GM12875 (cell line): Measurements from ENCODE around the gene ADGRV1.

ENCODE experiments used
- H3K4me3 ChIP-seq: one replicate; pipeline ENCODE4 v1.5.1; 2011; ENCODE audit warnings: low read depth, low read length, control low read depth
- TF ChIP-seq, protein P1 (sequence below): IDR thresholded peaks from 2 replicates; pipeline ENCODE4 v1.5.1; 2011; ENCODE audit warnings: low read depth, mild to moderate bottlenecking, control low read depth, inconsistent platforms, low read length, moderate library complexity, borderline replicate concordance; ENCODE audit not compliant: insufficient read depth

ADGRV1 gene

DNA sequence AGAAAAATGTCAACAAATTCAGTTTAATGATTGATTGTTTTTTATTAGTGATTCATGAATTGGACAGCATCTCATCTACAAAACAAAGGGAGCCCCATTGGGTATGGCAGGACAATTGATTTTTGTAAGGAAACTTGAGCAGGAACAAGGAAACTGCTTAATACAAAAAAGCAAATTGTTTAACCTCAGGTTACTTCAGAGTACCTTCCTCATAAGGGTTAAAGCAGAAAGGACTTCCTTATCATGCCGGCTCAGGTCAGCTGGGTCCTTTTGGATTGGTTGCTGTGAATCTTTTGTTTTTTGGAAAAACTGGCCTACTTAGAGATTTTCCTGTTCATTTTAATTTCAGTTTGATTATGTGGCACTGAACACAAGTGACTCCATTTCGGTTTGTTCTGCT, 612.7 kb downstream of the ADGRV1 start:
- TF ChIP-seq, protein P1, sequence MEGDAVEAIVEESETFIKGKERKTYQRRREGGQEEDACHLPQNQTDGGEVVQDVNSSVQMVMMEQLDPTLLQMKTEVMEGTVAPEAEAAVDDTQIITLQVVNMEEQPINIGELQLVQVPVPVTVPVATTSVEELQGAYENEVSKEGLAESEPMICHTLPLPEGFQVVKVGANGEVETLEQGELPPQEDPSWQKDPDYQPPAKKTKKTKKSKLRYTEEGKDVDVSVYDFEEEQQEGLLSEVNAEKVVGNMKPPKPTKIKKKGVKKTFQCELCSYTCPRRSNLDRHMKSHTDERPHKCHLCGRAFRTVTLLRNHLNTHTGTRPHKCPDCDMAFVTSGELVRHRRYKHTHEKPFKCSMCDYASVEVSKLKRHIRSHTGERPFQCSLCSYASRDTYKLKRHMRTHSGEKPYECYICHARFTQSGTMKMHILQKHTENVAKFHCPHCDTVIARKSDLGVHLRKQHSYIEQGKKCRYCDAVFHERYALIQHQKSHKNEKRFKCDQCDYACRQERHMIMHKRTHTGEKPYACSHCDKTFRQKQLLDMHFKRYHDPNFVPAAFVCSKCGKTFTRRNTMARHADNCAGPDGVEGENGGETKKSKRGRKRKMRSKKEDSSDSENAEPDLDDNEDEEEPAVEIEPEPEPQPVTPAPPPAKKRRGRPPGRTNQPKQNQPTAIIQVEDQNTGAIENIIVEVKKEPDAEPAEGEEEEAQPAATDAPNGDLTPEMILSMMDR = no peak
- H3K4me3 ChIP-seq = no peak overlapping the region

DNA sequence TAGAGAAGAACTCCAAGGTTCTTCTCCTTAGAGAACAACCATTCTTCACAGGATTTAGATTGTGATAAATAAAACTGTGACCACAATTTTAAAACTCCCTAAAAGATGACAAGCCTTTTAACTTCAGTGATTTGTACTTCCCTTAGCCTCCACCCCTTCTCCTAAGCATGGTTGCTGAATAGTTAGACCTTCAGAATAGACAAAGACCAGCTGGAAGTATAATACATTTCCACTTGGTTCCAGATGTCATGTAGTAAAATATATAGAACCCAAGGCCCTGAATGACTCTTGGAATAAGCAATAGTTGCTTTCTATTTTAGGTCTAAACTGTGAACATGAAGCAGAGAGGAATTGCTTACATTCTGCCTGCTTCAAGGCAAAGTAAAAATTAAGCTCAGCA, 615.8 kb downstream of the ADGRV1 start:
- TF ChIP-seq, protein P1 = no peak
- H3K4me3 ChIP-seq = no peak overlapping the region

DNA sequence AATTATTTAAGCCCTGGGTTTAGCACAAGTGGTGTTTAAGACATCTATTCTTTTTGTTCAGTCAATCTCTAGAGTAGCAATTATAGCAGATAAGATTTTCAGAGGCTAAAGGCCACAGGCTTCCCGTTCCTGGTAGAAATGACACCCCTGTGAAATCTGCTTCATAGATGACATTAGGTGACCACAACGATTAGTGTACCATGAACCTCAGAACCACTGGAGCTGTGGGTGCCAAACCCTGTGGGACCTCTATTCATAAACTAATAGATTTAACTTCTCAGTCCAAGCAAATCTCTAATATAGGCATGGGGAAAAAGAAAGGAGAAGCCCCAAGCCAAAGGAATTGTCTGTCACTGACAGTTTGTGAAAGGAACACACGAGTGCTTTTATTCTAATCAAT, 617.1 kb downstream of the ADGRV1 start:
- no peak overlapping the region for H3K4me3 ChIP-seq
- TF ChIP-seq, protein P1 = no peak

DNA sequence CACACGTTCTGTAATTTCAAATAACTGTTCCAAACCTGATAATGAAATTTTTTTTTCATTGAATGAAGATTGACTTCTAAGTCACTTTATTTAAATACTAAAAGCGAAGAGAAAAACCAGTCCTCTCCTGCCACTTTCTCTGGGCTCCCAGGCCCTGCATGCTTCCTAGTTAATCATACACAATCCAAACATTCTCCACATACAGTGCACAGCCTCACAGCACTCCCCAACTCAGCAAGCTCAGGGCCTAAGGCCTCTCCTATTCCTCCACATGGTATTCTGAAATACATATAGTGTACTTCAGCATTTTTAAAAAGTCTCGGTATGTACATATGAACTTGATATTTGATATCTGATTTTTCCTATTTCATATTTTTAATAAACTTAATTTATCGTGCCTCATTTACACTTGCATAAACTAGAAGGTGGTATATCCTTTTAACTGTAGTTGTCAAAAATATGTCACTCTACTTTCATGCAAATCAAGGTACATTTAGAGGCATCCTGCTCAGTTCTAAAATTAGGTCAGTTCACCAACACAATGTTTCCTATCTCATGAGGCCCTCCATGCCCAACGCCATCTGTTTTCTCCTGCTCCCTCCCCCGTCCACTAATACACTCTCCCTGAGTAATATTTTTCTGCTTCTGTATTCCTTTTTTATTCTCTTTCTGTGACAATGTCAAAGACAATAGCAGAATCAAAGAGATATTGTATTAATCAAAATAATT, 617.9 kb downstream of the ADGRV1 start:
- TF ChIP-seq, protein P1 = no peak
- no peak overlapping the region for H3K4me3 ChIP-seq

DNA sequence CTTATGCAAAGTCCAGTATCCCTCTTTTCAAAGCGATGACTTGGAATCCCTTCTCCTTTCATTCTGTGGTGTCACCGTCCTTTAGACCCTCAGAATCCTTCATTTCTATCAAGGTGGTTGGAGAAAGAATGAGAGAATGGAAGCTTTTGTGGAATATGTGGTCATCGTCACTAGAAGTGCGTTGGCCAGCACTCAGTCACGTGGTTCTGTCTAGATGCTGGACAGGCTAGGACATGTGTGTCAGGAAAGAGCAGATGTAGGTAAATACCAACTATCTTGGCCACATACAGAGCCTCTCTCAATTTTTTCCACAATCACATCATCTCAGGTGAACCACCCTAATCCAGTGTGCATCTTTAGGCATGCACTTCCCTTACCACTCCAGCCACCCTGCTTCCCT, 618.5 kb downstream of the ADGRV1 start:
- TF ChIP-seq, protein P1 = no peak
- H3K4me3 ChIP-seq = no peak overlapping the region

DNA sequence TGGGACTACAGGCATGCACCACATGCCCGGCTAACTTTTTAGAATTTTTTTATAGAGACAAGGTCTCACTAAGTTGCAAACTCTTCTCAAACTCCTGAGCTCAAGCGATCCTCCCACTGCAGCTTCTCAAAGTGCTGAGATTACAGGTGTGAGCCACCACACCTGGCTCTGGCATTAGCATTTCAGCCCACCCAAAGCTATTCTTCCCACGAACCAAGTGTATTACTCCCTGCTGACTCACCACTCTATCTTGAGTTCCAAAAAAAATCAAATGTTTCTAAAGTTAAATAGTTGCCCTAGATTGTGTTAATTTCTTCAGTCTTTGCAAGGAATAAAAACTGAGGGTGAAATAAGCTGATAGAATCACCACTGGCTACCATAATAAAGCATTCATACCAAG, 619.0 kb downstream of the ADGRV1 start:
- TF ChIP-seq, protein P1 = no peak
- no peak overlapping the region for H3K4me3 ChIP-seq

DNA sequence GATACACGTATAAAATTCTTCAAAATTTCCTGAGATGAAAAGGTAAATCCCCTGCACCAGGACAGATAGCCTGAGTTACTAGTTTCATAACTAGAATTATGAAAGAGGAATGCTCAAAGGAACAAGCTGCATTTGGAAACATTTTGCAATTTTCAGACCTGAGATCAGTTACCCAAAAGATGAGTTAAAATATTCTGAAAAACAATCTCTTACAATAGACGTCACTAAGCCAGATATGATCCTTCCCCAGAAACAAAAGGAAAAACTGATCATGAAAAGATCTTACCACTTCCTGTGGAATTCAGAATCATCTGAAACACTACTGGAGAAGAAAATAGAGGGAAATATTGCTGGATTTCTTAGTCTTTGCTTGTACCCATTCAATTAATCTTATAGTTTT, 619.9 kb downstream of the ADGRV1 start:
- TF ChIP-seq, protein P1 = no peak
- H3K4me3 ChIP-seq = no peak overlapping the region
